Neutrophil (primary cell): ENCODE measurements around the gene ANTXR2.

Source experiments
- H3K27ac ChIP-seq: fragments of 200-600 bp; sonication (generic); 2 replicates; pipeline ENCODE4 v1.5.1; 2016; ENCODE audit warnings: mild to moderate bottlenecking, moderate library complexity
- H3K27me3 ChIP-seq: fragments of 200-600 bp; sonication (generic); 2 replicates; pipeline ENCODE4 v1.6.0; 2016; ENCODE audit warnings: mild to moderate bottlenecking
- H3K36me3 ChIP-seq: fragments of 200-600 bp; sonication (generic); 2 replicates; pipeline ENCODE4 v1.5.1; 2017
- H3K4me1 ChIP-seq, 2 experiments: fragments of 200-600 bp in 1 of 2; sonication (generic) in 1 of 2; 1 replicate in 1 of 2; 2 replicates in 1 of 2; pipeline versions ENCODE4 v1.5.1 to v1.6.1; 2013 to 2016; ENCODE audit warnings: low read depth in 1 of 2, low read length in 1 of 2, mild to moderate bottlenecking in 1 of 2, moderate library complexity in 1 of 2; ENCODE audit not compliant: control insufficient read depth in 1 of 2, insufficient read depth in 1 of 2
- H3K4me3 ChIP-seq, 2 experiments: fragments of 200-600 bp in 1 of 2; sonication (generic) in 1 of 2; 1 replicate in 1 of 2; 2 replicates in 1 of 2; pipeline ENCODE4 v1.5.1; 2013 to 2016; ENCODE audit warnings: low read depth in 1 of 2, low read length in 1 of 2, mild to moderate bottlenecking in 1 of 2, moderate library complexity in 1 of 2
- H3K9me3 ChIP-seq: fragments of 200-600 bp; sonication (generic); 2 replicates; pipeline ENCODE4 v1.5.1; 2016
- TF ChIP-seq, protein P1 (sequence below): fragments of 200-600 bp; sonication (generic); IDR thresholded peaks from 2 replicates; pipeline ENCODE4 v1.5.1; 2016; ENCODE audit warnings: antibody characterized with exemption

Gene ANTXR2

DNA sequence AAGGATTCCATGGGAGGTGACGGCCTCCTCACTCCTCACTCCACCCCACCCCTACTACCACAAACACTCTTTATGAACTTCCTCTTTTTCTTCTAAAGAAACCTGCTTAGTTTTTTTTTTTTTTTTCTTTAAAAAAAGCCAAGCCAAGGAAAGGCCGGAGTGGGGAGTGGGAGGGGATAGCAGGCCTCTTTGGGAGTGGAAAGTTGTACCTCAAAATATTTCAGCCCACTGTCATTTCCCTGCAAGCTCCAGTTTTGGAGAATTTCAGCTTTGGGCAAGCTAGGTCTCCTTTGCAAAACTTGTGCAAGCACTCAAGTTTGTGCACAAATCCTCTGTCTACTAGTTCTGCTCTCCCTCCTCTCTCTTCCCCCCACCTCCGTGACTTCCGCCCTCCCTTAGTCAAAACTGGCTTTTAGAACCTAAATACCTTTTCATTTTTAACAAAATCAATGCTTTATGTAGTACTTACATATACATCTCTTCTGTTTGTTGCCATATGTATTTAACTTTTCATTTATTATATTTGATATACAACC is 512 bp upstream of the ANTXR2 start:
- TF ChIP-seq, protein P1, sequence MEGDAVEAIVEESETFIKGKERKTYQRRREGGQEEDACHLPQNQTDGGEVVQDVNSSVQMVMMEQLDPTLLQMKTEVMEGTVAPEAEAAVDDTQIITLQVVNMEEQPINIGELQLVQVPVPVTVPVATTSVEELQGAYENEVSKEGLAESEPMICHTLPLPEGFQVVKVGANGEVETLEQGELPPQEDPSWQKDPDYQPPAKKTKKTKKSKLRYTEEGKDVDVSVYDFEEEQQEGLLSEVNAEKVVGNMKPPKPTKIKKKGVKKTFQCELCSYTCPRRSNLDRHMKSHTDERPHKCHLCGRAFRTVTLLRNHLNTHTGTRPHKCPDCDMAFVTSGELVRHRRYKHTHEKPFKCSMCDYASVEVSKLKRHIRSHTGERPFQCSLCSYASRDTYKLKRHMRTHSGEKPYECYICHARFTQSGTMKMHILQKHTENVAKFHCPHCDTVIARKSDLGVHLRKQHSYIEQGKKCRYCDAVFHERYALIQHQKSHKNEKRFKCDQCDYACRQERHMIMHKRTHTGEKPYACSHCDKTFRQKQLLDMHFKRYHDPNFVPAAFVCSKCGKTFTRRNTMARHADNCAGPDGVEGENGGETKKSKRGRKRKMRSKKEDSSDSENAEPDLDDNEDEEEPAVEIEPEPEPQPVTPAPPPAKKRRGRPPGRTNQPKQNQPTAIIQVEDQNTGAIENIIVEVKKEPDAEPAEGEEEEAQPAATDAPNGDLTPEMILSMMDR, result no peak
- Histone ChIP-seq H3K36me3 (peaks cover 12% of the 10 kb centered on the region), H3K9me3 (no peaks in the 10 kb centered on the region), H3K4me3 (peak overlapping the region; percentile 89 to 95), H3K27ac (peak overlapping the region; percentile 97), H3K27me3 (no peaks in the 10 kb centered on the region), H3K4me1 (peaks cover 78 to 81% of the 10 kb centered on the region in 2 experiments)

DNA sequence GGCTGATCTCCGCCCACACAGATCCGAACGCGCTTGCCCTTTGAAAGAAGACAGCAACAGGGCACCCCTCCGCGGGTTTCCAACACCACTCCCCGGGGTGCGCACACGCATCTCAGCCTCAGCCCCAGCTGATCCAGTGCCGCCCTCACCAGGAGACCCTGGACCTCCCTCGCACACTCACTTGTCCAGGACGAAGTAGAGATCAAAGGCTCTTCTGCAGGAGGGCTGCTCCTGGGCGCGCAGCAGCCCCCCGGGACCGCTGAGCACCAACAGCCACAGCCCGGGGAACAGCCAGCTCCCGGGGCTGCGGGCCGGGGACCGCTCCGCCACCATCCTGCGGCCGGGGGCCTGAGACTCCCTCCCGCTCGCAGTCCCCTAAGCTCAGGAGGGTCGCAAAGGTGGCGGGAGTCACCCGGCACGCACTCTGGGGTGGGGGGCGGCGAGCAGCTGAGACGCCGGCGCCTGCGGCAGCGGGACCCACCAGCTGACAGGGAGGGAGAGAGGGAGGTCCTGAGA is 743 bp downstream of the ANTXR2 start:
- Histone ChIP-seq H3K36me3 (peaks cover 24% of the 10 kb centered on the region), H3K27ac (peak overlapping the region; percentile 97), H3K4me1 (peaks cover 68 to 69% of the 10 kb centered on the region in 2 experiments), H3K4me3 (peak overlapping the region; percentile 89 to 95), H3K9me3 (no peaks in the 10 kb centered on the region), H3K27me3 (no peaks in the 10 kb centered on the region)
- TF ChIP-seq, protein P1, result no peak

DNA sequence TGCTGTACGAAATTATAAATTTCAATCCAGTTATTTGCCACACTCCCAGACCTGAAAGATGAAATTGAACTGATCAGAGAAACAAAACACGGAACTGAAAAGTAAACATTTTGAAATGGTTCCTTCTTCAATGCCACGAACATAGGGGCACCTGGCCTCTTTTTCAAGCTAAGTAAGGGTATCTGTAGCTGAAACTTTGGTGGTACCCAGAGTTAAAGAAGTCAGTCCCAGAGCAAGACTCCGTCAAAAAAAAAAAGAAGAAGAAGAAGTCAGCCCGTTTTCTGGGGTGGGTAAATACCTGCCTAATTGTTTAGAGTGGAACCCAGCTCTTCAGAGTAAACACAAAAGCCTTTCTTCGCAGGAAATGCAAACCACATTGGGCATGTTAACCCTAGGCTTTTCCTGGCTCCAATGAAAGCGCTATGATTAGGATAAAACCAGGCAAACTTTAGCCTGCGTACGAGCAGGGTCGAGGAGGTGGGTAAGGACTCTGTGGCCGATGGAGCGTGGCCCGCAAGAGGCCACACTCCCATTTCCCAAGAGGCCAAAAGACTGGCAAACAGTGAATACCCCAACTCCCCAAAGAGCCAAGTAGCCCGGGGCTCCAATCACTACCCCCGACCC is 1.3 kb downstream of the ANTXR2 start:
- peaks cover 30% of the 10 kb centered on the region for H3K36me3 ChIP-seq
- H3K4me3 ChIP-seq, result peak overlapping the region; percentile 89 to 95
- no peaks in the 10 kb centered on the region for H3K27me3 ChIP-seq
- no peaks in the 10 kb centered on the region for H3K9me3 ChIP-seq
- TF ChIP-seq, protein P1, result no peak
- peak overlapping the region; percentile 97 for H3K27ac ChIP-seq
- H3K4me1 ChIP-seq, result peaks cover 63% of the 10 kb centered on the region in 2 experiments

DNA sequence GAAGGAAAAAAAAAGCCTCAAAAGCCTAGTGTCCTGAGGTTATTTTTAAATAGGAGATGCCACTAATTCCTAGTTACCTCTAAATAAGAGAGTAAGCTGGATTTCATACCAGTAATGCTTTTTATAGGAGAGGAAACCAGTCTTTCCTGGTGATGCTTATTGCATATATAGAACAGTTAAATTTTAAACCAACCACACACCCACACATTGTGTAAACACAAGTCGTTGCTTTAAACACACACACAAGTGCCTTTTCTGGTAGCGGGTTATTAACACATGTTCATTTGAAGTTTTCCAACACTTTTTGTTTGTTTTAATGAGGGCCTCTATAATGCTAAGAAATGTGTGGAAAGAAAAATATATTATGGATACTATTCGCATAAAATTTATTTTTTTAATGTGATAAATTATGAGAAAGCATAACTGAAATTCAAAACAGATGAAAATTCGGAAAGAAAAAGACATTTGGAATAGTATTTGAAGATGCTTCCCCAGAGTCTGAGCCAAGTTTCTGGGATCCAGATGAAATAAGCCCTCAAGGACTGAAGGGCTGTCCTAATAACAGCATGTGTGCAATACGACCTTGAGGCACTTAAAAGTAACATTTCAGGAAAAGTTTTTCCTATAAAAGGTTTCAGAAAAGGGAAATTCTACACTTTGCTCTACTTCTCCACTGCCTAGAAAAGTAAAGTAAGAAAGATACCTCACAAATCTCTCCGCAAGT is 2.0 kb downstream of the ANTXR2 start:
- Histone ChIP-seq H3K36me3 (peaks cover 36% of the 10 kb centered on the region), H3K27me3 (no peaks in the 10 kb centered on the region), H3K9me3 (no peaks in the 10 kb centered on the region), H3K4me3 (peak overlapping the region; percentile 89 to 95), H3K27ac (peak overlapping the region; percentile 97), H3K4me1 (peaks cover 56 to 60% of the 10 kb centered on the region in 2 experiments)
- TF ChIP-seq, protein P1, result no peak

DNA sequence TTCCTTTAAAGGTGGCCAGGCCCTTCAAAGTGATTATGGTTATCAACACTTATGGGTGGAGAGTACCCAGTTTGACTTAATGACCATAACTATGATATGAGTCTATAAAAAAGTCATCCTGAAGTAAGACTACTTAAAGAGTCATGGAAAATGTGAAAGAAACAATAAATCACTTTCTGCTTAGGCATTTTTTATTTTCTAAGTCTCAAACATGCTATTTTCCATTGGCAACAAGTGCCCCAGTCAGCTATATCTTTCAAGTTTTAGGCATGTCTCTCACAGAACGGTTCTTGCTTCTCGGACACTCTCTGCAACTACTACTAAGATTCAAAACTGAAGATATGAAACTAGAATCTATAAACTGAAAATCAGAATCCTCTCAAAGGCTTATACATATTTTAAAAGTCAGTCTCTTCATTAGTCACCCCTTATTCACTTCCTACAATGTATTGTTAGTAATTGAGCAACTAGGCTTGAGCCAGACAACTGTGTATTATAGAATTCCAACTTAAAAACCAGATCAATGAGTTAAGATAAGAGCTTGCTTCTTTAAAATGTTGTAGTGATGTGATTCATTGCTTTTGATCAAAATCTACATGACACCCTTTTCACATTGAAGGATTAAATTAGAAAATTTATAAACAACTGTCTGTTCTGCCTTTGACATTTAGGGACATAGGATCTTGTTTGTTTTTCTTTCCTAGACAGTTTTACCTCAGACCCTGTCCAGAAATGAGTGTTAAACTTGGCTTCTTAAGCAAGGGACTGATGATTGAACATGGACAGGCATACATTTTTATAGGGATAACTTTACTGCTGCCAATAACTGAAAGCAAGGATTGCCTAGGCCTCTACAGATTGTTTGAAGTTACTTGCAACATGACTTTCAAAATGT is 2.9 kb downstream of the ANTXR2 start:
- Histone ChIP-seq H3K27ac (peak overlapping the region; percentile 97), H3K9me3 (no peaks in the 10 kb centered on the region), H3K36me3 (peaks cover 46% of the 10 kb centered on the region), H3K4me3 (peak overlapping the region; percentile 89 to 95), H3K27me3 (no peaks in the 10 kb centered on the region), H3K4me1 (peaks cover 53 to 60% of the 10 kb centered on the region in 2 experiments)
- TF ChIP-seq, protein P1, result no peak
